Stimulated activated CD8-positive, alpha-beta memory T cell treated with anti-CD3 and anti-CD28 coated beads, Interleukin-15, amount 100 ng/mL, for 1 hour (primary cell): ENCODE measurements around the gene FAAP20.

Experiments
- DNase-seq: peaks from one replicate; pipeline ENCODE4 v3.0.0-alpha.2; 2020; ENCODE audit warnings: low read depth

FAAP20 gene

DNA sequence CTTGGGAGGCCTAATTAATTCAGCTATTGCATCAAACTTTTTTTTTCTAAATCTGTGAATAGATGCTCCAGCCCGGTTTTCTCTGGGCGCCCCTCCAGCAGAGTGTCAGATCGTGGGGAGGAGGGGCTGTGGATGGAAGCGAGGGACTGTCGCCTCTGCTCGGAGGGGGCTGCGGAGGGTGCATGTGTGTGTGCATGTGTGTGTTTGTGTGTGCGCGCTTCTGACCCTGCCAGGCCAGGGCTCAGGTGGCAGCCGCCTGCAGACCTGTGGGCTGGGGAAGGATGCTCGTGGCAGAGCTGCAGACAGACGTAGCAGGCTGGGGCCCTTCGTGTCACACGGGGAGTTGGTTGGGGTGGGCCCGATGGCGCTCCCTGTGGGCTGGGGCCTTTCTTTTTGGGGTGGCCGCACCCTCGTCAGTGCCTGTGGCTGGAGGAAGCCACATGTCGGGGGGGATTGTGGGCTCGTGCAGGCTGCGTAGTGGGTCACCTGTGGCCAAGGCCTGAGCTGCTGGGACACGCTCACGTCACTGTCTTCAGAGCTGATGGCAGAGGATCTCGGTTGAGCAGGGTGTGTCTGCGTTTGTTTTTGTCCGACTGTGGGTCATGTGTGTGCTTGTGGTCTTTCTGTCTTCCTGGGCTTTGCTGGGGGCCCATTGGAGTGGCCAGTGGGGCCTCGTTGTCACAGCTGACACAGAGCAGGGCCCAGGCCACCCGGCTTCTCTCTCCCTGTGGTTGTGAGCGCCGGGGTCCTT, 36.4 kb upstream of the FAAP20 start:
- DNase-seq: no peak

DNA sequence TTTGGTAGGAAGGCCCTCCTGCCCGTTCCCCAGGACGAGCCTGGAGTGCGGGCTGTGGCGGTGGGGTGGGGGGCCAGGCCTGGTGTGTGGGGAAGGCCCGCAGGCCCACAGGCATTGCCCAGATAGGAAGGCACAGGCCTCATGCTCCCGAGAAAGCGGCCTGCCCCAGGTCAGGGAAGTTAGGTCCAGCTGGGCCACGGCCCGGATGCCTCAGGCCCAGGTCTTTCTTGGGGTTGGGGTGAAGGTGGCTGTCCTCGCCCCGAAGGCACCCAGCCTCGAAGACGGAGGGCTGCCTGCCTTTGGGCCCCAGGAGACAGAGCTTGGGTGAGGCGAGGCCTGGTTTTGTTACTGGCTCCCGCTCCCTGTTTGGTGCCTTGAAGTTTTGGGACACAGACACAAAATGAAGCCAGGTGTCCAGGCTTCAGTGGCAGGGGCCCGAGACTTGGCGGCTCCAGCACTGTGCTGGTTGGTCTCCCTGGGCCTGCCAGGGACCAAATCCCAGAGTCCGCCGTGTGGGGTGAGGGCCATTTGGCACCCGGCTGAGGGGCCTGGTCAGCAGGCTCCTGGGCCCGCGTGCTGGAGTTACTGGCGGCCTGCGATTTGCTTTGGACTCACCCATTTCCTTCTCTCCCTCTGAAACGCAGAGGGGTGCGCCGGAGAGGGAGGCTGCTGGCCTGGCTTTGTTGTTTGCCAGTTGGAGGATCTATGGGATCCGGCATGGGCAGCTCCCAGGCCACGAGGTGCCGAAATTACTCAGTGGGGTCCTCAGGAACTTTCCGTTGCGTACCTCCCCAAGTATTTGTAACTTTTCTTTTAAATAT, 35.5 kb upstream of the FAAP20 start:
- no peak for DNase-seq

DNA sequence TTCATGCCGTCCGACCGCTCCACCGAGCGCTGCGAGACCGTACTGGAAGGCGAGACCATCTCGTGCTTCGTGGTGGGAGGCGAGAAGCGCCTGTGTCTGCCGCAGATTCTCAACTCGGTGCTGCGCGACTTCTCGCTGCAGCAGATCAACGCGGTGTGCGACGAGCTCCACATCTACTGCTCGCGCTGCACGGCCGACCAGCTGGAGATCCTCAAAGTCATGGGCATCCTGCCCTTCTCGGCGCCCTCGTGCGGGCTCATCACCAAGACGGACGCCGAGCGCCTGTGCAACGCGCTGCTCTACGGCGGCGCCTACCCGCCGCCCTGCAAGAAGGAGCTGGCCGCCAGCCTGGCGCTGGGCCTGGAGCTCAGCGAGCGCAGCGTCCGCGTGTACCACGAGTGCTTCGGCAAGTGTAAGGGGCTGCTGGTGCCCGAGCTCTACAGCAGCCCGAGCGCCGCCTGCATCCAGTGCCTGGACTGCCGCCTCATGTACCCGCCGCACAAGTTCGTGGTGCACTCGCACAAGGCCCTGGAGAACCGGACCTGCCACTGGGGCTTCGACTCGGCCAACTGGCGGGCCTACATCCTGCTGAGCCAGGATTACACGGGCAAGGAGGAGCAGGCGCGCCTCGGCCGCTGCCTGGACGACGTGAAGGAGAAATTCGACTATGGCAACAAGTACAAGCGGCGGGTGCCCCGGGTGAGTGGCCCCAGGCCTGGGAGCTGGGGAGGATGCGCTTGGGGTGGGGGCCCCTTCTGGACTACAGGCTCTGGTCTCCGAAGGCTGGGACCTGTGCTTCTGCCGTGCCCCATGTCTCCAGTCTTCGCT, 34.7 kb upstream of the FAAP20 start:
- DNase-seq: no peak

DNA sequence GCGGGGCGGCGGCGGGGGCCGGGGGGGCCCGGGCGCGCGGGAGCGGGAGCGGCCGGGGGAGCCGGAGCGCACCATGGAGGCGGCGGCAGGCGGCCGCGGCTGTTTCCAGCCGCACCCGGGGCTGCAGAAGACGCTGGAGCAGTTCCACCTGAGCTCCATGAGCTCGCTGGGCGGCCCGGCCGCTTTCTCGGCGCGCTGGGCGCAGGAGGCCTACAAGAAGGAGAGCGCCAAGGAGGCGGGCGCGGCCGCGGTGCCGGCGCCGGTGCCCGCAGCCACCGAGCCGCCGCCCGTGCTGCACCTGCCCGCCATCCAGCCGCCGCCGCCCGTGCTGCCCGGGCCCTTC, 34.1 kb upstream of the FAAP20 start:
- DNase-seq: no peak

DNA sequence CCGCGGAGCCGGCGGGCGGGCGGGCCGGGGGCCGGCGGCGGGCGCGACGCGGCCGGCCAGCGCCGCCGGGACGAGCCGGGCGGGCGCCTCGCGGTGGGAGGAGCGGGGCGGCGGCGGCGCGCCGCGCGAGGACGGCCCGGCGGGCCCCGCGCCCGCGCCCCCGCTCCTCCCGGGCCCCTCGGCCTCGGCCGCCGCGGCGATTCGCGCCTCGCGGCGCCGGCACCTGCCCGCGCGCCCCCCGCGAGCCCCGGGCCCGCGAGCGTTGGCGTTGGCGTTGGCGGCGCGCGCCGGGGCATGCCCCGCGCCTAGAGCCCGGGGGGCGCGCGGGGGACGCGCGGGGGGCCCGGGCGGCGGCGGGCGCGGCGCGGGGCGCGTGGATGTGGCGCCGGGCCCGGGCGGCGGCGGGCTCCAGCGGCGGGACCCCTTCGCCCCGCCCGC, 33.6 kb upstream of the FAAP20 start, which contains the start of gene SKI:
Gene SKI, plus strand, starts transcription at position 163 of the 438 bp plus-strand sequence. CDS start 448 bp downstream, outside the sequence.
- DNase-seq: no peak

- DNase-seq: peak; percentile 83
Observed at GRCh38 chr1:2227346-2228156, 33.0 kb upstream of the FAAP20 start.

- no peak for DNase-seq
Observed at GRCh38 chr1:2226525-2227345, 32.2 kb upstream of the FAAP20 start.

- no peak for DNase-seq
Observed at GRCh38 chr1:2224631-2225428, 30.3 kb upstream of the FAAP20 start.

GRCh38 chr1:2224170-2224584, 29.6 kb upstream of the FAAP20 start:
- no peak for DNase-seq

DNA sequence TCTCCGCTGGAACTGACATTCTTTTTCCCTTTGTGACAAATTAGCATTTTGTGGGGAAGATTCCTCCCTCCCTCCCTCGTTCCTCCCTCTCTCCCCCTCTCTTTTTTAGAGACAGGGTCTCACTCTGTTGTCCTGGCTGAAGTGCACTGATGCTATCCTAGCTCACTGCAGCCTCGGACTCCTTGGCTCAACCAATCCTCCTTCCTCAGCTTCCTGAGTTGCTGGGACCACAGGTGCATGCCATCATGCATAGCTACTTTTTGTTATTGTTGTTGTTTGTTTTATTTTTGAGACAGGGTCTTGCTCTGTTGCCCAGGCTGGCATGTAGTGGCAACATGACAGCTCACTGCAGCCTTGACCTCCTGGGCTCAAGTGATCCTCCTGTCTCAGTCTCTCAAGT, 26.7 kb upstream of the FAAP20 start:
- DNase-seq: no peak

- no peak for DNase-seq
Observed at GRCh38 chr1:2216767-2217058, 22.1 kb upstream of the FAAP20 start.

DNA sequence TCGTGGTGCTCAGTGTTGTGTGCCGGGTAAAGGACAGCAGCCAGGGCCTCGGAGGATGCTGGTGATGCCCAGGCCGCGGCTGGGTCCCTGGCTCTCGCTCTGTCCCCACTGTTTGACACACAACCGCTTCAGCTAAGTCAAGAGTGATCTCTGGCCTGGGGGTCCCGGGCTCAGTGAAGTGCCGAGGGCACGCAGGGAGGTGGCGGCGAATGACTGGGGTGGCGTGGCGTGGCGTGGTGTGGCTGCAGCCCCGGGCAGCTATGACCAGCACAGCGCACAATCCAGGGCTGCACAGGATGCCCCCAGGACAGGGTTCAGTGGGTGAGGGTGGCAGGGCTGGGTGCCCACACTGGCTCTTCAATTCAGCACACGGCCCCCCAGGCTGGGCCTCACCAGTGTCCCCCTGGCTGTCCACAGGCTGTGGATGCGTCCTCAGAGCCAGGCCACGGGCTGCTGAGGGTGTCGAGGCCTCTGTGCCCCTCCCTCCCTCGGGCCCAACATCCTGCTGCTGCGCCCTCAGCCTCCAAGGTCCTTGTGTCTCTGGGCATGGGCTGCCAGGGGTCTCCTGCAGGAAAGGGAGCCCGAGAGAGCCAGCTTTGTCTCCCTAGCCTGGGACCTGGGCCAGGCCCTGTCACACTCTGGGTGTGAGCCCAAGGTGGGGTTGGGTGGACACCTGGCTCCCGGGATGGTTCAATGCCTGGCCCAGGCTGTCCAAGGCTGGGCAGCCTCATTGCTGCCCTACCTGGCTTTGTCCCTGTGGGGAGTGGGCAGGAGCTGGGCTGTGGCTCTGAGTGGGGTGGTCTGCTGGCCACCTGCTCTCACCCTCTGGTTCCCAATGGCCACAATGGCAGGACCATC, 21.6 kb upstream of the FAAP20 start:
- DNase-seq: no peak

DNA sequence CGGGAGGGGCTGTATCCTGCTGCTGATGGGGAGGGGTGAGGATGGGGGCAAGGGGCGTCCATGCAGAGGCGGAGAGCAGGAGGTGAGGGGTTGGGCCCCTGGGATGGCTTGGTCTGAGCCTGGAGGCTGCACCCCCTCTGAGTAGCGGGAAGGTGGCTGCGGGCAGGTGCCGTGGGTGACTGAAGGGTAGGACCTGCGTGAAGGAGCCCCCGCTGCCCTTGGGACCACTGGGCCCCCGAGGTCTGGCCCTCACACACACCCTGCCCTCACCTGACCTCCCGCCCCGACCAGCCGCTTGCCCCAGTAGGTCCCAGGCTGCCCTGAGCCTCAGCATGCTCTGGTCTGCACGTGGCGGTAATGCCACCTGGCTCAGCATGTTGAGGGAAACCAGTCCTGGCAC, 20.8 kb upstream of the FAAP20 start:
- DNase-seq: no peak

DNA sequence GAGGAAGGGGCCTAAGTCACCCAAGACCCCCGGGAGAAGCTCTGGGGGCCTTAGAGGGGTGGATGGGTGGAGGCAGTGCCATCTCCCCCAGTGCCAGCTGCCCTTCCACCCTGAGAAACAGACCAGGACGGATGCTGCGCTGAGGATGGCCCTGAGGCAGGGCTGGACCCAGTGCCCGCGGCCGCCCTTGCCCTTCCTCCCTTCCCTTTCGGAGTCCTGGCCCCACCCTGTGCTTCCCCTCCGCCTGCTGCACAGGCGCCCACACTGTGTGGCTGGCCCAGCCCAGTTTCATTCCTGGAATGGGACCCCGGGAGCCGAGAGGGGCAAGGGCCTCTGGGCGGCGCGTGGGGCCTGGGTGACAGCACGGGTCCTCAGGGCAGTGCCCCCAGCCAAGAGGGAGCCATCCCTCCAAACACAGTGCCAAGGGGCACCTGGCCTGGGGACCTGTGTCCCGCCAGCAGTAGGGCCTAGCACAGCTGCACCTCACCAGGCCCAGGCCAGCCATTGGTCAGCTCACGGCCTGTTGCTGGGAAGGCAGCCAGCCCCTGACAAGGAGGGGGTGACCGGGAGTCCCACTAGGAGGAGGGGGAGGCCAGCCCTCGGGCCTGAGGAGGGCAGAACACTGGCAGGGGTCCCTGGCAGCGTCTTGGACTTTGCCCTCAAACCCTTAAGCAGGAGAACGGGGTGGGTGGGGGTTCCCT, 20.1 kb upstream of the FAAP20 start:
- DNase-seq: no peak

- DNase-seq: no peak
Observed at GRCh38 chr1:2213576-2214505, 19.3 kb upstream of the FAAP20 start.

- no peak for DNase-seq
Observed at GRCh38 chr1:2212532-2213491, 18.2 kb upstream of the FAAP20 start.

GRCh38 chr1:2212274-2212531, 17.6 kb upstream of the FAAP20 start:
- no peak for DNase-seq
